LHCN-M2 (cell line): ENCODE measurements around the gene FAM163B. TPM values are rescaled to one million over a fixed set of nuclear protein-coding genes. Genes with fewer than 3 reads are reported as not detected.
"Not testable (repeated sequence)": the region's sequence is repeated elsewhere in the genome, so short reads cannot be mapped to it uniquely, and the experiment has no call there.

Experiments
- DNase-seq: peaks from one replicate; pipeline ENCODE4 v3.0.0-alpha.2; 2012; ENCODE audit warnings: low read depth
- total RNA-seq: library from RNA; depleted of rRNA; stranded (reverse); fragments of >200 nt; gene quantifications from 2 replicates; pipeline ENCODE4 v1.2.3, GENCODE V29; 2014

FAM163B gene
- total RNA-seq, 1 experiment from 2014 or later, result not detected

DNA sequence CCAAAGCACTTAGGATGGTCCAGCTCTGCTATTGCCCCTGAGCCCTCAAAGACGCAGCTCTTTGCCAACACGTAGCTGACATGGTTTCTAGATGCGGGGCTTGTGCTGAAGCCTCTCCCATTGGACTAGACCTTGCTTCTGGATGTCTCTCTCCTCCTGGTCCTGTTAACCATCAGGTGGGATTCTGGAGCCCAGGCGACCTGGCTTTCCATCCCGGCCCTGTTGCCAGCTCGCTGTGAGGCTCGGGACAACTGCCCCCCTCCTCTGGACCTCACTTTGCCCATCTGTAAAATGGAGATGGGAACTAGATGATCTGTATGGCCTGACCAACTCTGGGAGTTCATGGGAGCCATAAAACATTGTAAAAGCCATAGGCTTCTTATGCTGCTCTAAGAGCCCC lies 31.0 kb upstream of the FAM163B start:
- DNase-seq, result no peak

- no peak for DNase-seq
These were observed 30.4 kb upstream of the FAM163B start for GRCh38 chr9:133639613-133640012.

GRCh38 chr9:133638711-133639110 lies 29.5 kb upstream of the FAM163B start:
- DNase-seq, result no peak

DNA sequence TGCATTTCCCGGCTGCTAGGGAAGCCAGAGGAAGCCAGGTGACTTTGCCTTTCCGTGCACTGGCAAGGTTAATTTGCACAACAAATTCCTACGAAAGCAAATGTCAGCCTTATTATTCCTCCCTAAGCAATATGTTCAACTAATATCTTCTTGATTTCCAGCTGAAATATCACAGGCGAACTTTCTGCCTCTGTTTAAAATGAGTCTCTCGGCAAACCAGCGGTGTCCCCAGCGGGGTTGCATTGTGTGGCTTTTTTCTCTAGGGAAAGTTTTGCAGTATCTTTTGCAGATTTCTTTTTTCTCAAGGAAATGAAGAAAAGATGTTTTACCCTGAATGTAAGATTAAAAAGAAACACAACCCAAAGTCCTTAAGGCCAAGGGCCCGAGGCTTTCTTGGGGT lies 28.9 kb upstream of the FAM163B start:
- no peak for DNase-seq

DNA sequence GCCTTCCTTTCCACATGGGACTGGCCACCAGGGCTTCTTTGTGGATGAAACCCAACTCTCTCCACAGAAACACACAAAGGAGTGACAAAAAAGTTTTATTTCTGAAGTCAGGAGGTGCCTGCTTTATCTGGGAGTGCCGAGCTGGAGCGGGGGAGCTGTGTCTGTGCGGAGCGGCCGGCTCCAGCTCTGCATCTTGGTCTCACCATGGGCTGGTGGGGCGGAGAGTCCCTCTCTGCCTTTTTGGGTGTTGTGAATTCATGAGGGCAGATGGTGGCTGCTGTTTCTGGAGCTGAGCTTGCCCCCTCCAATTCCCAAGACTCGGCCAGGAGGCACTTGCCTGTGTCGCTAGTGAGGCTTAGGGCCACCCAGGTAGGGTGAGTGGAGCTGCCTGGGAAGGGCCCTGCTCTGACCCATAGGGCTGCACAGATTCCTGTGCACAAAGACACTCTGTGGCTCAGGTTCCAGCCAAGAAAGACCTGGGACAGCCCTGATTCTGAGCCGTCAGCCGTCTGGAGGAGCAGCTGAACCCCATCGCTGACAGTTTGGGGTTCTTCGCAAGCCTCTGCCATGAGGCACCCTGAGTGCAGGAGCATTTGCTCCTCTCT lies 28.4 kb upstream of the FAM163B start:
- no peak for DNase-seq

GRCh38 chr9:133636902-133637301 lies 27.7 kb upstream of the FAM163B start:
- no peak for DNase-seq

DNA sequence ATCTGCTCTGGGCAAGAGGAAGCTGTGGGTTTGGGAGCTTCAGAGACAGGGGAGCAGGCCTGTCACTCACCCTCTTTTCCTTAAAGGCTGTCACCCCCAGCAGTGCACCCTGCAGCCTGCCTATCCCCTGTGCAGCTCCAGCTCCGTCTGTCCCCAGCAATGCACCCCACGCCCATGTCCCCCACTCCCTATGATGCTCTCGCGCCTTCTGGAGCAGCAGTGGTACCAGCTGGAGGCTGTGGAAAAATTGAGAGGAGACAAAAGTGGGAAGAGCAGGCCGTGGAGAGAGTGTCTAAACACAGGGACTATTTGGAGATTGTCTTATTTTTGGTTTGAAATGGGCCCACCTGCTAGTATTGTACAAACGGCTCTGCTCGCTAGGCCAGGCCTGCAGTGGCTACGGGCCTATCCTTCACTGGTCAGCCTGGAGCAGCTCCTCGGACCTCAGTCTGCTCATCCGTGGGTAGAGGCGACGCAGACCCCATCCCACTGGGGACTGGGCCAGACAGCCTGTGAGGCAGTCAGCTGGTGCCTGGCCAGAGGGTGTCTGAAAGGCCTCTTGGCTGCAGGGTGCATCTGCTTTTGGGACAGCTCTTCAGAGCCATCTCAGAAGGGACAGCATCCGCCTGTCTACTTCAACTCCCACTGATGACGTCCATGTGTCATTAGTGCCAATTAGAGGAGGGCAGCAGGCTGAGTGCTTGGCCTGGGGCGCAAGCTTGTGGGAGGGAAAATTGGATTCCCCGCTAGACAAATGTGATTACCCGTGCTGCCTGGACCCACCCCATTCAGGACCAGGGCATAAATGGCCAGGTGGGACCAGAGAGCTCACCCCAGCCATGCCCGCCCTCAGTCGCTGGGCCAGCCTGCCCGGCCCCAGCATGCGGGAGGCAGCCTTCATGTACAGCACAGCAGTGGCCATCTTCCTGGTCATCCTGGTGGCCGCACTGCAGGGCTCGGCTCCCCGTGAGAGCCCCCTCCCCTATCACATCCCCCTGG lies 26.6 kb upstream of the FAM163B start, which contains the start of gene DBH:
Gene DBH, plus strand, starts transcription at position 831 of the 999 bp plus-strand sequence. Its CDS starts 9 bp downstream, at position 840.
- no peak for DNase-seq

DNA sequence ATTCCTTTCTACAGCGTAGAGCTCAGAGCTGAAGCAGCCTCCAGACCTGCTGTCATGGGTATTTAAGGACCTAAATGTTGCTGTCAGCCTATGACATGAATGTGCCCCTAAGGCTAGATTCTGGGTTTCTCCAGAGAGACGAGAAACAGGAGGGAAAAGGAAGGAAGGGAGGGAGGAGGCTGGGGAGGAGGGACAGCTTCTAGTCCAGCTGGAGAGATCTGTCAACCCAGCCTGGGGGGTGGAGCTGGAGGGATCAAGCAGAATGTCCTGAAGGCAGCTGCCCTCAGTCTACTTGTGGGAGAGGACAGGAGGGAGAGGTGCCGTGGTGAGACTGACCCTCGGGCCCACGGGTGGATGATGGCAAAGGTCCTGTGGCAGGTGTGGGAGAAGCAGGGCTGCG lies 25.9 kb upstream of the FAM163B start:
- no peak for DNase-seq

GRCh38 chr9:133634081-133634691 lies 25.0 kb upstream of the FAM163B start:
- DNase-seq, result no peak

GRCh38 chr9:133633681-133634080 lies 24.5 kb upstream of the FAM163B start:
- no peak for DNase-seq

DNA sequence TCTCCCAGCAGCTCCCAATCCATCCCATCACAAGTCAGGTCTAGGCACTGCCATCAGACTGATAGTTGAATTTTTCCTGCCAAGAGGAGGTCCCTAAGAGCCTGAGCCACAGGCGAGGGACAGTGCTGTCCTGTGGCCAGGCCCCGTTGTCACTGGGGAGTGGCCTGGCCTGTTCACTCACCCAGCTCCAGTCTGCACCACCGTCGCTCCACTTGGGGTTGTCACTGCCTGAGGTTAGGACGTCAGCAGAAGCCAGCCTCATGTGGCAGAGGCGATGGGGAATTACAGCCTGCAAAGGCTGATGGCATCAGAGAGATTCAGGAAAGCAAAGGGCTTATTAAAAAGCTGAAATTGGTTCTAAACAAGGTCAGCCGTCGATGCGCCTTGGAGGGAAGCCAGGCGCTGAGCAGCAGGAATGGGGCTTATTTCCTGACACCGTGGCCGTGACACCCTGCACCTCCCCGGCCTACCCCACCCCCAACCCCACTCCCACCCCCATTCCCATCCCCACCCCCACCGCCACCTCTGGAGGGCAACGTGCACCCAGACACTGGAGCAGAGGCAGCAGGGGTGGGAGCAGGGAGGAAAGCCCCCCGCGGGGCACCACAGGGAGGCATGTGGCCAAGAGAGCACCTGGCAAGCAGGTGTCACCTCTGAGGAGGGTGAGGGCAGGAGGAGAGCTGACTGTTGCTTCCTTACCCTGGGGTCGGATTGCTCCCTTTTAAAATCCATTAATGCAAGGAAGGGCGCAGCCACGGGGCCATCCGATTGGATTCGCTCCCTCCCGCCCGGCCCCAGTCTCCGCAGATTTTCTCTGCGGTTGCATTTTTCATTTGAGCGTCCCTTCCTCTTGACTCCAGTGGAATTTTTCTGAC lies 23.9 kb upstream of the FAM163B start:
- no peak for DNase-seq

DNA sequence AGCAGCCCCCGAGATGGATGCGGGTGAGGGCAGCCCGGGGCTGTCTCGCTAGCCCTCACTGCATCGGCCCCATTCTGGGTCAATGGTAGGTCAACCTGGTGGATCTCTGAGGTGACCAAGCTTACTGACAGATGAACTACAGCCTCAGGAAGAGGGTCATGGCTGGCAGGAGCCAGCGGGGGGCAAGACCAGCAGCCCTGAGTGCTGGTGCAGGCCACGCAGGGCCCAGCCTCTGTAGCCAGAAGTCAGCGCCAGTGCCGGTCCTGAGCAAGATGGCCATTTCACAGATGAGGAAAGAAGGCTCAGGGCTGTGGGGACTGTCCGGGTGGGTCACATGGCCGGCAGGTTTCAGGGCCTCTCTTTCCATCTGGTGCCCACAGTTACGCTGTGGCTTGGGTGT lies 21.9 kb upstream of the FAM163B start:
- DNase-seq, result no peak

DNA sequence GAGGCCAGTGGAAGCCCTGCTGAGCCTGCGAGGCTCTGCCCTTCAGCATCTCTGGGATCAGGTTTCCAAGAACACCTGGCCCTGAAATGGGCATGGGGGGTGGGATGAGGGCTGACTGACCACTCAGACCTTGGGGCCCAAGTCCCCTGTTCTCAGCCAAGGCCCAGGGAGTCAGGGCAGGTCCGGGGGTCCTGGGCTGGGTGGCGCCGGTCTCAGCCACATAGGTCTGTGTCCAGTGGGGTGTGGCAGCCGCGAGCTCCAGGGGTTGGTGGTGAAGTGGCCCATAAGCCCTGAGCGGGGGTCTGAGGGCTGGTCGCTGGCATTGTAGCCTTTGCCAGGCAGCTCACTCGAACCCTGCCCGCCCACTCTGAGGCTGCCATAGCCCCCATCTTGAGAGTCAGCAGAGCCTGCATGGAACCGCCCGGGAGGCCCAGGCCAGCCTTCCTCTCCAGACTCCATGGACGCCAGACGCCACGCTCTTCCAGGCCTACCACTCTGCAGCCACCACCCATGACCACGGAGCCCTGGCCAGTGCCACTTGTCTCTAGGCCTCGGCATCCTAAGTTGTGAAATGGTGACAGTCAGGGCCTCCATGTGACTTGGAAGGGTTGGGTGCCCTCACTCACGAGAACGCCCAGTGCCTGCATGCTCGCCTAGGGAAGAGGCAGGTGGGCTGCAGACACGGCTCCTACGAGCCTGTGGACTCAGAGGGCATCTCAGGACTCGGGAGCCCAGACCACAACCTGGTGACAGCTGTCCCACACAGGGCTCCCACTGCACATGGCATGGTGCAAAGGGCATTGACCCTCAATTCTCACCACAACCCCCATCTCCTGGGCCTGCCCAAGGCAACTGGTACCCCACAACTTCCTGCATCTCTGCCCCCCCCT lies 20.3 kb upstream of the FAM163B start:
- no peak for DNase-seq

DNA sequence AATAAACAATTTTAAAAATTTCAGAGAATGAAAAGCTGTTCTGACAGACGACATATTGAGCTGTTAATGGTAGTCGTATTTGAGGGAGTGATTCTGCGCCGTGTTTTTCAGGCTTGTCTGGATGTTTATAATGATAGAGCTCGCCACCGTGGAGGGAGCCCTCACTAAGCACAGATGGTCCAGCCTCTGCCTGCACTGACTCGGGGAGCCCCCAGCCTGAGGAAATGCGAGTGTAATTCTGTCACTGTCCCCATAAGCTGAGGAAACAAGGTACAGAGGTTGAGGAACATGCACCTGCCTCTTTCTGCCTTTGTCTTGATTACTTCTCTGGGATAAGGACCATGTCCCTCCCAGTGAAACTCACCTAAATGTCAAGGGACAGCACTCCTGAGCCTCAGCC lies 19.6 kb upstream of the FAM163B start:
- no peak for DNase-seq

GRCh38 chr9:133627341-133627740 lies 18.2 kb upstream of the FAM163B start:
- DNase-seq, result no peak

DNA sequence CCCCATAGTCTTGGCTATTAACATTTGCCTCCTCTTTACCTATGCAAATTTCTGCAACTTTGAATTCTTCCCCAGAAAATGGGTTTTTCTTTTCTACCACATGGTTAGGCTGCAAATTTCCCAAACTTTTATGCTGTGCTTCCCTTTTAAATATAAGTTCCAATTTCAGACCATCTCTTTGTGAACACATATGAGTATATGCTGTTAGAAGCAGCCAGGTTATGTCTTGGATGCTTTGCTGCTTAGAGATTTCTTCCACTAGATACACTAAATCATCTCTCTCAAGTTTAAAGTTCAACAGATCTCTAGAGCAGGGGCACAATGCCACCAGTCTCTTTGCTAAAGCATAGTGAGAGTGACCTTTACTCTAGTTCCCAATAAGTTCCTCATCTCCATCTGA lies 16.8 kb upstream of the FAM163B start:
- not testable (repeated sequence) for DNase-seq

DNA sequence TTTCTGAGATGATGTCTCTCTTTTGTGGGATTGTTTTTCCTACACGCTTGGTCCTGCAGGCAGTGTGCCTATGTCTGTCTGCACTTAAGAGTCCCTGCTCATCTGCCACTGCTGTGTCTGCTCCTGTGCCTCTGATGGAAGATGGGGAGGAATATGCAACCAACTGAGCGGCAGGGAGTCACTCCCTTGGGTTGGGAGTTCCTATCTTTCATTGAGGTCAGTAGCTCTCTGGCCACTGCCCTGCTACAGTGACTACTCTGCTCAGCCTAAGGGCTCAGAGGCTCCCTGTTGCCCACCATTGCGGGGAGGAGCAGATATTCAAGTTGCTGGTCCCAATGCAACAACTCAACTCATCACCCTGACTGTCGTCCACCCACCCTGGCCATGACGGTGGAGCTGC lies 13.4 kb upstream of the FAM163B start:
- no peak for DNase-seq

- no peak for DNase-seq
These were observed 12.6 kb upstream of the FAM163B start for GRCh38 chr9:133621725-133622267.

DNA sequence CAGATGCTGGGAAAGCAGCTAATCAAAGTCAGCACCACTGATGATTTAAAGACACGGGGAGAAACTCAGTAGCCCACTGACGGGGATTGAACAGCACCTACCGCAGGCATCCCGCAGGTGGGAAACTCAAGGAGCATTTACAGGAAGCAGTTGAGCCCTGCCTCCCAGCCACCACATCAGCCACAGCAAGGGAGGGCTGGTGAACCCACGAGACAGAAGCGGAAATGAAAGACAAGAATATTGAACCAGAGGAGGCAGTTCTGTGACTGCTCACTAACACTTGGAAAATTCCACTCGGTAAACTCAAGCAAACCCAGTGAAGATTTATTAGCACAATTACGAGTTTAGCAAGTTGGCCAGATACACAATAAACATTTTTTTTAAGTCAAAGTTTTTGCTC lies 10.6 kb upstream of the FAM163B start:
- no peak for DNase-seq

- no peak for DNase-seq
These were observed 9.5 kb upstream of the FAM163B start for GRCh38 chr9:133618726-133619125.
